ACC112 (cell line): ENCODE data around the gene HDAC4.

Experiments
- H2AFZ ChIP-seq: fragments of 200-600 bp; sonication (generic); one replicate; pipeline ENCODE4 v1.6.0; 2017; ENCODE audit warnings: antibody characterized with exemption, low read length; ENCODE audit not compliant: unreplicated experiment
- H3K27ac ChIP-seq: fragments of 200-600 bp; sonication (generic); 2 replicates; pipeline ENCODE4 v1.5.1; 2014; ENCODE audit warnings: low read depth, mild to moderate bottlenecking, antibody characterized with exemption, low read length, moderate library complexity
- H3K27me3 ChIP-seq: fragments of 200-600 bp; sonication (generic); 2 replicates; pipeline ENCODE4 v1.6.1; 2014; ENCODE audit warnings: mild to moderate bottlenecking, antibody characterized with exemption, low read length, moderate library complexity, mixed read lengths; ENCODE audit not compliant: insufficient read depth
- H3K36me3 ChIP-seq: fragments of 200-600 bp; sonication (generic); 2 replicates; pipeline ENCODE4 v1.6.1; 2016; ENCODE audit warnings: mild to moderate bottlenecking, antibody characterized with exemption, low read length, moderate library complexity, mixed read lengths; ENCODE audit not compliant: insufficient read depth
- H3K4me1 ChIP-seq: fragments of 200-600 bp; sonication (generic); one replicate; pipeline ENCODE4 v1.6.1; 2016; ENCODE audit warnings: low read length, mixed read lengths; ENCODE audit not compliant: insufficient read depth, unreplicated experiment, control insufficient read depth
- H3K4me3 ChIP-seq: fragments of 200-600 bp; sonication (generic); 2 replicates; pipeline ENCODE4 v1.5.1; 2014; ENCODE audit warnings: mild to moderate bottlenecking, low read depth, low read length
- H3K79me2 ChIP-seq: fragments of 200-600 bp; sonication (generic); one replicate; pipeline ENCODE4 v1.6.0; 2016; ENCODE audit warnings: low read length; ENCODE audit not compliant: control insufficient read depth, unreplicated experiment, insufficient read depth

HDAC4 gene

GRCh38 chr2:239252801-239253200 is 148.0 kb downstream of the HDAC4 start:
- no peaks in the 10 kb centered on the region for H3K27me3 ChIP-seq
- no peak overlapping the region for H3K4me3 ChIP-seq
- peaks cover 6% of the 10 kb centered on the region for H3K79me2 ChIP-seq
- H3K36me3 ChIP-seq = no peaks in the 10 kb centered on the region
- no peak overlapping the region for H3K27ac ChIP-seq
- peaks cover 4% of the 10 kb centered on the region for H3K4me1 ChIP-seq
- H2AFZ ChIP-seq = no peak overlapping the region

DNA sequence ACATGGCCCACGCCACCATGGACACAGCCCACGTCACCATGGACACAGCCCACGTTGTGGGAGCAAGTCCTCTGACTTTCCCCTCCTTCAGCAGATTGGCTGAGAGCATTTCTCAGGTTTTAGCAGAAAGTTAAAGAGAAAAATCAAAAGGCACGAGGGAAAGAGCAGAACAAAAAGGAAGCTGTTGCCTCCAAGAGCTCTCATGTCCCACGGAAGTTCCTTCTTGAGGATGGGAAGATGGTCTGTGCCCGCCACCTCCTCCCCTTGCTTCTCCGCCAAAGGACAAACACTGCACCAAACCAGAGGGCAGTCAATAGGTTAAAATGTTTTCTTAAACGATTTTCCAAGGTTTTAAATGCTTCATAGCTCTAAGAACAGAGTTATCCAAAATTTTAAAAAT is 148.4 kb downstream of the HDAC4 start:
- Histone ChIP-seq H2AFZ (no peak overlapping the region), H3K27me3 (no peaks in the 10 kb centered on the region), H3K4me1 (peaks cover 4% of the 10 kb centered on the region), H3K4me3 (no peak overlapping the region), H3K27ac (no peak overlapping the region), H3K79me2 (peaks cover 6% of the 10 kb centered on the region), H3K36me3 (no peaks in the 10 kb centered on the region)

DNA sequence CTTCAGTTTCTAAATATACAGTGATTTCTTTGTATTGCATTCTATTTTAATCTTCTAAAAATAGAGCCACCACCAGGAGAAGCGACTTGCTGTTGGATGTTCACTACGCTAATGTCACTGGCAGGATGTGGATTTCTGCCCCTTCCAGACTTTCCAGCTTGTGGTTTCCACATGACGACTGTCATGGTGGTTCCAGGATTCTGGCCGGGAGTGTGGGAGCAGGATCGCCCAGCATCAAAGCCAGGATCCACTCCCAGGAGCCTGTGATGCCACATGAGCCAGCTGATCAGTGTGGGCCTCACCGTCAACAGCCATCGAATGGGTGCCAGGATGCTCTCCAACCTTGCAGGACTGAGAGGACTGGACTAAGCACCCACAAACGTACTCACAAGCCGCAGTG is 148.8 kb downstream of the HDAC4 start:
- H3K27ac ChIP-seq = no peak overlapping the region
- no peak overlapping the region for H2AFZ ChIP-seq
- no peak overlapping the region for H3K4me3 ChIP-seq
- peaks cover 6% of the 10 kb centered on the region for H3K79me2 ChIP-seq
- no peaks in the 10 kb centered on the region for H3K36me3 ChIP-seq
- H3K4me1 ChIP-seq = no peaks in the 10 kb centered on the region
- no peaks in the 10 kb centered on the region for H3K27me3 ChIP-seq

GRCh38 chr2:239250216-239251081 is 150.4 kb downstream of the HDAC4 start:
- H3K4me3 ChIP-seq = no peak overlapping the region
- H3K36me3 ChIP-seq = no peaks in the 10 kb centered on the region
- H3K27me3 ChIP-seq = no peaks in the 10 kb centered on the region
- H3K27ac ChIP-seq = no peak overlapping the region
- H3K79me2 ChIP-seq = peaks cover 3% of the 10 kb centered on the region
- H3K4me1 ChIP-seq = no peaks in the 10 kb centered on the region
- H2AFZ ChIP-seq = no peak overlapping the region

DNA sequence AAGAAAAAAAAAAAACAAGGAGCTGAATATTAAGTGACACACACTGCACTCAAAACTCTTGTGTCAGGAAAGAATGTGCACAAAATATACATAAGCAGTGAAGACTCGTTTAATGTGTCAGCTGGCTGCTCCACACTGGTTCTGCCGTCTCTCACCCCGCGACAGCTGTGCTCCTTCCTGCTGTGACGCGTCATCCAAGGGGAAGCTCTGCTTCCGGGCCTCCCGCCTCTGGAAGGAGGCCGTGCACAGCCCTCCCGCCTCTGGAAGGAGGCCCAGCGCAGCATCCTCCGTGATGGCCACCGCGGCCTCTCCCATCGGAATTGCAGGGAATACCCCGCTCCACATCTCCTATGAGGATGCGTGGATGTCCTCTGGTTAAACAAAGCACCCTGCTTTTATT is 151.0 kb downstream of the HDAC4 start:
- Histone ChIP-seq H2AFZ (no peak overlapping the region), H3K27me3 (no peaks in the 10 kb centered on the region), H3K27ac (no peak overlapping the region), H3K79me2 (no peaks in the 10 kb centered on the region), H3K36me3 (no peaks in the 10 kb centered on the region), H3K4me3 (no peak overlapping the region), H3K4me1 (no peaks in the 10 kb centered on the region)

- Histone ChIP-seq H2AFZ (no peak overlapping the region), H3K36me3 (no peaks in the 10 kb centered on the region), H3K79me2 (no peaks in the 10 kb centered on the region)
These were observed 151.8 kb downstream of the HDAC4 start for GRCh38 chr2:239249048-239249447.

GRCh38 chr2:239247401-239248245 is 153.2 kb downstream of the HDAC4 start:
- Histone ChIP-seq H3K27me3 (no peaks in the 10 kb centered on the region), H3K36me3 (no peaks in the 10 kb centered on the region), H2AFZ (no peak overlapping the region), H3K4me3 (no peak overlapping the region), H3K4me1 (no peaks in the 10 kb centered on the region), H3K27ac (no peak overlapping the region), H3K79me2 (no peaks in the 10 kb centered on the region)

More at GRCh38 chr2:239249048-239249447, 151.8 kb downstream of the HDAC4 start:
- Histone ChIP-seq H3K27me3 (no peaks in the 10 kb centered on the region), H3K4me3 (no peak overlapping the region), H3K4me1 (no peaks in the 10 kb centered on the region), H3K27ac (no peak overlapping the region)

DNA sequence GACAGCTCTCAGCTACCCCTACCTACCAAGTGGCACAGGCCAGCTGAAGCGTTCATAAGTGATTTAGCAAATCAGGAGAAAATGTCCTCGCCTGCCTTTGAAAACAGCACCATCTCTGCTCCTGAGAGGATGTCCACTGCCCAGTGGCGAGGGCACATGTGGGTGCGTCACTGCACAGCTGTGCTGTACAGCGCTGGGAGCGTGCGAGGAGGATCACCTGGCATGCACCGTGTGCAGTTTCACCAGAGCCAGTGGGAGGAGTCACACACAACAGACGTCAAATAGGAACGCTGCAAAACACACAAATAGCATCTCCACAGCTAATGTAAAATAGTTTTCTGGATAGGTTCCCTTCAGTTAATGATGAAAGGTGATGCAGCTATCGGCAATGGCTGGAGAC is 154.1 kb downstream of the HDAC4 start:
- Histone ChIP-seq H3K4me3 (no peak overlapping the region), H3K27ac (no peak overlapping the region), H3K79me2 (no peaks in the 10 kb centered on the region), H3K27me3 (no peaks in the 10 kb centered on the region), H3K4me1 (no peaks in the 10 kb centered on the region), H2AFZ (no peak overlapping the region), H3K36me3 (no peaks in the 10 kb centered on the region)

DNA sequence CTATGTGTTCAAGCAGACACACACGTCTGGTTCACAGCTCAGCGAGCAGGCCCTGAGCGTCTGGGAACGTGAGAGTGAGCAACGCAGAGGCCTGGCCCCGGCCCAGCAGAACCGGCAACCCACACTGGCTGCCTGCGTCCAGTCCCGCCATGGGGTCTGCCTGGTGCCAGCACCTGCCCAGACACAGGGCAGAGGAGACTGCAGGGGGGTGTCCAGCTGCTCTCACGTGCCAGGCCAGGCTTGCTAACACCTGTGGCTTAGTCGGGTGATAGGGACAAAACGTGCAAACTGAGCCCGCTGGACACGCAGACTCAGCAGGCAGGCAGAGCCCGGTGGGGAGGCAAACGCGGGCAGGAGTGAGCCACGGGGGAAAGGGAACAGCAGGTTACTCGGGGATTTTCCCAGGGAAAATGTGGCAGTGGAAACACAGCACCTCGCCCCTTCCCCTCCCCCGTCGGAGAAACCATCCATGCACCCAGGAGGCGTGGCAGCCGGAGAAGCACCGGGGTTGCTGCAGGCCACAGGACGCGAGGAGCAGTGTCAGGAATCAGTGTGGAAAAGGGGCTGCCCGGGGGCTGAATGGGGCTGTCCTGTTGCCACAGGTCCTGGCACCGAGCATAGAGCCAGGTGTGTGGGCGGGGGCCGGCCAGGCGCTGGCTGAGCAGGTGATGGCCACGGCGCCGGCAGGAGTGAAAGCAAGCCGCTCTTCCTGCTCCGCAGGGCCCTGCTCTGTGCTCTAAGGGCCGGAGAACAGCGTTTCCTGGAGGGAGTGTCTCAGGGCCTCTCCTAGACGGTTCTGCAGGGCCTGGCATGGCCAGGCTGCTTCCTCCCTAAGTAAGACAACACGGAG is 154.7 kb downstream of the HDAC4 start:
- H3K79me2 ChIP-seq = no peaks in the 10 kb centered on the region
- no peaks in the 10 kb centered on the region for H3K27me3 ChIP-seq
- no peak overlapping the region for H3K27ac ChIP-seq
- no peak overlapping the region for H3K4me3 ChIP-seq
- no peak overlapping the region for H2AFZ ChIP-seq
- no peaks in the 10 kb centered on the region for H3K4me1 ChIP-seq
- H3K36me3 ChIP-seq = no peaks in the 10 kb centered on the region

DNA sequence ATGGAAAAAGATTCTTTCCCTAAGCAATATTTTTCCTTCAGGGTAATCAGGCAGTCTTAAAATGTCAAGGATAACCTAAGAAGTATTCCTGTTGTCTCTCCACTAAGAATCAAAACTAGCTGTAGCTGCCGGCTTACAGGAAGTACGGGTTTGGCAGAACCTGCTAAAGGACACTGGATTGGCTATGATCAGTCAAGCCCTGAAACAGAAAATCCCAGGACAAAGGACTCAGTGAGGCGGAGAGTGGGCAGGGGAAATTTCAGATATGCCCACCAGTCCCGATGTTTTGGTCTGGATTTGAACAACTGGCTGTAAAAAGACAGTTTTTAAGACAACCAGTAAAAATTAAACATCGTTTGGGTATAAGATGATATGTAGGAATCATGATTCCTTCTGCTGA is 155.7 kb downstream of the HDAC4 start:
- Histone ChIP-seq H3K27ac (no peak overlapping the region), H3K4me1 (no peaks in the 10 kb centered on the region), H3K79me2 (no peaks in the 10 kb centered on the region), H3K36me3 (no peaks in the 10 kb centered on the region), H3K4me3 (no peak overlapping the region), H2AFZ (no peak overlapping the region), H3K27me3 (no peaks in the 10 kb centered on the region)
